H1 (cell line): ENCODE results near the gene SLC12A7. TPM values are rescaled to one million over a fixed set of nuclear protein-coding genes. Genes with fewer than 3 reads are reported as not detected.

Experiments used
- NANOG ChIP-seq: IDR thresholded peaks from 2 replicates; pipeline ENCODE4 v1.6.1; 2011; ENCODE audit warnings: low read length, low read depth, mild to moderate bottlenecking, inconsistent platforms; ENCODE audit not compliant: insufficient read depth, poor library complexity, severe bottlenecking
- SAP30 ChIP-seq: fragments of 300-600 bp; sonication (generic); IDR thresholded peaks from 2 replicates; pipeline ENCODE4 v1.7.1; 2012; ENCODE audit warnings: low read length, moderate library complexity, mild to moderate bottlenecking, inconsistent platforms; ENCODE audit not compliant: insufficient read depth, insufficient replicate concordance
- SUZ12 ChIP-seq: fragments of 200-600 bp; sonication (generic); IDR thresholded peaks from 2 replicates; pipeline ENCODE4 v1.6.1; 2012; ENCODE audit warnings: mild to moderate bottlenecking, inconsistent platforms, low read length, moderate library complexity, mixed read lengths
- polyA plus RNA-seq, 7 experiments: library from polyadenylated mRNA; depleted of rRNA in 3 of 7; stranded (reverse) in 5 of 7; unstranded in 2 of 7; fragments of >200 nt in 5 of 7; fragments of 200-250 nt in 2 of 7; gene quantifications; 1 replicate in 5 of 7; 2 replicates in 1 of 7; 4 replicates in 1 of 7; pipeline versions ENCODE4 v1.2.1 to v1.2.3, GENCODE V29; 2011 to 2013; ENCODE audit warnings: missing spikeins in 2 of 7, mixed read lengths in 2 of 7
- total RNA-seq: library from RNA; stranded (reverse); fragmentation: NEBNext Ultra II Directional; extraction: Animal tissue kit (Norgen Biotek cat#: 25700); gene quantifications from 2 replicates; pipeline ENCODE4 v1.2.1, GENCODE V29; 2021

Gene SLC12A7
- total and polyA plus RNA-seq, 2 of the 8 experiments (the other 6 are each of a cell fraction or from before 2014, with no cell fraction given) = 23.5 to 39.7 TPM

DNA sequence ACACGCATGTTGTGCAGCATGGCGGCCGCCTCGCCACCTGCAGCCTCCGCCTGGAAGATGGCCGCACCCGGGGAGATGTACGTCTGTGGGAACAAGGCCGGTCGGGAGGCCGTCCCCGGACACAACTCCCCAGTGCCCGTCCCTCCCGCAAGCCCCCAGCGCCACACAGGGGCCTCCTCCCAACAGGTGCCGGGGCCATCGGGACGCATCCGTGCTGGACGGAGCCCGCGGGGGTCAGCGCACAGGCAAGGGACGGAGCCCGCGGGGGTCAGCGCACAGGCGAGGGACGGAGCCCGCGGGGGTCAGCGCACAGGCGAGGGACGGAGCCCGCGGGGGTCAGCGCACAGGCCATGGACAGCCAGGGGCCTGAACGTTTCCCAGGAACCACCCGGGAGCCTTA, 26.5 kb downstream of the SLC12A7 start (continued):
- no peak for TF ChIP-seq SAP30
- TF ChIP-seq NANOG = no peak
- TF ChIP-seq SUZ12 = no peak
- TF ChIP-seq, all 59 proteins: peak for 0
